Ovary (tissue), 10 donors: Measurements from ENCODE around the gene CIDEA. TPM values are rescaled to one million over a fixed set of nuclear protein-coding genes. Genes with fewer than 3 reads are reported as not detected.
A peak's percentile ranks its signal among the peaks of the same experiment; 100 is the strongest.
"Not testable (repeated sequence)": the region's sequence is repeated elsewhere in the genome, so short reads cannot be mapped to it uniquely, and the experiment has no call there.

Experiments used
- DNase-seq, 5 donors: peaks; one replicate each; pipeline ENCODE4 v3.0.0-alpha.2; 2019 to 2020
- H3K27ac ChIP-seq, 2 donors: fragments of 200-600 bp; one replicate each; pipeline versions ENCODE4 v1.5.1 to v1.8.0; 2019 to 2022
- H3K27me3 ChIP-seq: fragments of 200-600 bp; one replicate; pipeline ENCODE4 v1.8.0; 2022
- H3K36me3 ChIP-seq: fragments of 200-600 bp; sonication (generic); one replicate; pipeline ENCODE4 v1.5.1; 2019
- H3K4me1 ChIP-seq: one replicate; pipeline ENCODE4 v1.8.1; 2013; ENCODE audit warnings: mild to moderate bottlenecking, moderate library complexity; ENCODE audit not compliant: insufficient read depth
- H3K4me3 ChIP-seq: fragments of 200-600 bp; sonication (generic); one replicate; pipeline ENCODE4 v1.5.1; 2017
- H3K9me3 ChIP-seq, 2 donors: fragments of 200-600 bp in 1 of 2; sonication (generic) in 1 of 2; one replicate each; pipeline versions ENCODE4 v1.5.1 to v1.8.1; 2013 to 2019; ENCODE audit warnings: mild to moderate bottlenecking in 1 of 2, moderate library complexity in 1 of 2
- CTCF ChIP-seq, 3 donors: fragments of 450-650 bp in 2 of 3; fragments of 200-600 bp in 1 of 3; IDR thresholded peaks; one replicate each; pipeline versions ENCODE4 v1.5.1 to v1.8.0; 2016 to 2022; ENCODE audit warnings: antibody characterized with exemption in 3 of 3, mild to moderate bottlenecking in 1 of 3
- EP300 ChIP-seq: sonication (generic); formaldehyde crosslinking; IDR thresholded peaks from one replicate; pipeline ENCODE4 v1.6.1; 2017; ENCODE audit warnings: antibody characterized with exemption
- WGBS, 3 donors: extraction: QIAGEN DNeasy Blood & Tissue Kit in 1 of 3; methylation state at CpG; one replicate each; pipeline versions ENCODE4 v1.1.5 to v1.1.7; 2013 to 2017; 5-methylcytosine and 5-hydroxymethylcytosine counted together
- intact Hi-C, 4 donors: fragments of 100-400 bp; cut with DNase I; formaldehyde crosslinking; loops; one replicate each; pipeline versions ENCODE4 v1.11.0 to v1.15.1; 2022 to 2023
- long read RNA-seq, 3 donors: library from polyadenylated mRNA in 2 of 3; unstranded in 2 of 3; transcript quantifications; one replicate each; pipeline ENCODE4 v2.0.0 and lab custom pipeline, GENCODE V29; 2021 to 2026
- polyA plus RNA-seq, 2 donors: library from polyadenylated mRNA; stranded (reverse); fragments of 200-250 nt in 1 of 2; fragments of 350-450 nt in 1 of 2; fragmentation: Illumina TruSeq in 1 of 2; extraction: RNeasy Lipid Tissue Mini Kit (QIAGEN cat#74804) in 1 of 2; gene quantifications; one replicate each; pipeline ENCODE4 v1.2.3, GENCODE V29; 2013 to 2014
- total RNA-seq, 7 donors: library from RNA; depleted of rRNA in 2 of 7; stranded (reverse); fragments of >200 nt in 2 of 7; fragmentation: NEBNext Ultra II Directional in 3 of 7; extraction: Animal tissue kit (Norgen Biotek cat#: 25700) in 3 of 7; gene quantifications; one replicate each; pipeline versions ENCODE4 v1.1.0 to v1.2.4, GENCODE V29; 2016 to 2023
- donor health status: DM: no; HTN: no; CAD: no; lungs with moderate emphysema.
- donor health status: DM: no; HTN: no; CAD: no.
- donor health status: Bipolar disorder and iron deficiency.
- donor health status: DM: yes; HTN: yes; CAD: no.
- donor health status: DM: no; HTN: no; CAD: no.
- donor health status: DM: yes; HTN: yes; CAD: no.

CIDEA gene
- total RNA-seq, result not detected
- polyA plus RNA-seq, result under 1 TPM in 1 of 2 donors, not detected in 1; 0.15 TPM
- long read RNA-seq, donor 1, result 0 reads
- long read RNA-seq, donor 2, result 0 reads
- long read RNA-seq, donor 3, result 0 reads

- Histone ChIP-seq H3K4me1 (peaks cover 3% of the 10 kb centered on the region), H3K27ac (no peak within 1 kb of the TSS), H3K36me3 (no peaks in the 10 kb centered on the region), H3K27me3 (no peaks in the 10 kb centered on the region), H3K9me3 (no peaks in the 10 kb centered on the region), H3K4me3 (peak within 1 kb of the TSS; percentile 20)
- intact Hi-C loops, result no loop called here
- 2 to 4% (median 3%) methylated on average over 40 to 69 of the region's 69 CpGs for WGBS, 3 donors
- DNase-seq, result no peak
- TF ChIP-seq EP300 (no peak), CTCF (IDR thresholded peaks at IDR 0.05) (no peak)
Observed at GRCh38 chr18:12254136-12254819, at the start of gene CIDEA. CIDEA (plus strand) TSS chr18:12254361; CDS start chr18:12254384, 23 bp downstream.

GRCh38 chr18:12208296-12209153 lies 45.6 kb upstream of the CIDEA start:
- H3K4me3 ChIP-seq, H3K27ac ChIP-seq, H3K4me1 ChIP-seq, intact Hi-C loops, DNase-seq, H3K9me3 ChIP-seq, H3K36me3 ChIP-seq, H3K27me3 ChIP-seq: not testable (repeated sequence)
- WGBS, 3 donors, result 80 to 90% (median 88%) methylated on average over 8 to 14 of the region's 18 CpGs

GRCh38 chr18:12212308-12212707 lies 41.9 kb upstream of the CIDEA start:
- H3K27ac ChIP-seq, H3K27me3 ChIP-seq, H3K36me3 ChIP-seq, intact Hi-C loops, H3K9me3 ChIP-seq, DNase-seq, H3K4me3 ChIP-seq, H3K4me1 ChIP-seq: not testable (repeated sequence)
- WGBS, 3 donors, result 33% methylated on average over 1 of the region's 1 CpG; no CpG with 5 or more reads in 2 of the 3 donors

- H3K9me3 ChIP-seq, H3K36me3 ChIP-seq, DNase-seq, intact Hi-C loops, H3K4me3 ChIP-seq, H3K27me3 ChIP-seq, H3K27ac ChIP-seq, H3K4me1 ChIP-seq: not testable (repeated sequence)
- 45 to 71% (median 61%) methylated on average over 1 of the region's 1 CpG for WGBS, 3 donors
Observed at GRCh38 chr18:12214296-12215005, 39.7 kb upstream of the CIDEA start.

- 84 to 92% (median 88%) methylated on average over 2 of the region's 4 CpGs for WGBS, 3 donors
- DNase-seq, H3K27ac ChIP-seq, H3K36me3 ChIP-seq, H3K9me3 ChIP-seq, H3K4me1 ChIP-seq, H3K27me3 ChIP-seq, H3K4me3 ChIP-seq, intact Hi-C loops: not testable (repeated sequence)
Observed at GRCh38 chr18:12216471-12216870, 37.7 kb upstream of the CIDEA start.

GRCh38 chr18:12218603-12219002 lies 35.6 kb upstream of the CIDEA start:
- H3K36me3 ChIP-seq, H3K27me3 ChIP-seq, intact Hi-C loops, H3K4me3 ChIP-seq, H3K9me3 ChIP-seq, H3K27ac ChIP-seq, H3K4me1 ChIP-seq, DNase-seq: not testable (repeated sequence)
- WGBS, 3 donors, result 57 to 74% (median 68%) methylated on average over 5 to 6 of the region's 6 CpGs

- H3K36me3 ChIP-seq, H3K9me3 ChIP-seq, H3K4me1 ChIP-seq, H3K4me3 ChIP-seq, H3K27ac ChIP-seq, DNase-seq, intact Hi-C loops, H3K27me3 ChIP-seq: not testable (repeated sequence)
- WGBS, 3 donors, result 42% methylated on average over 1 of the region's 2 CpGs; no CpG with 5 or more reads in 2 of the 3 donors
Observed at GRCh38 chr18:12222041-12222440, 32.1 kb upstream of the CIDEA start.

GRCh38 chr18:12223326-12223725 lies 30.8 kb upstream of the CIDEA start:
- intact Hi-C loops, H3K4me3 ChIP-seq, H3K27me3 ChIP-seq, H3K9me3 ChIP-seq, DNase-seq, H3K27ac ChIP-seq, H3K36me3 ChIP-seq, H3K4me1 ChIP-seq: not testable (repeated sequence)
- 51 to 74% (median 65%) methylated on average over 1 of the region's 1 CpG for WGBS, 3 donors

- H3K4me1 ChIP-seq, H3K27me3 ChIP-seq, DNase-seq, H3K36me3 ChIP-seq, intact Hi-C loops, H3K4me3 ChIP-seq, H3K9me3 ChIP-seq, H3K27ac ChIP-seq: not testable (repeated sequence)
- WGBS, 3 donors, result 56 to 63% methylated on average over 1 of the region's 2 CpGs; no CpG with 5 or more reads in 1 of the 3 donors
Observed at GRCh38 chr18:12226807-12227206, 27.4 kb upstream of the CIDEA start.
